Measurements from ENCODE around the gene ABCA12.

- no peak for TF ChIP-seq CTCF (IDR thresholded peaks at IDR 0.05)
- no peak for TF ChIP-seq POLR2A (IDR thresholded peaks at IDR 0.05)
Observed at GRCh38 chr2:215171796-215172195, 33.4 kb upstream of the ABCA12 start.

All from gastroesophageal sphincter (tissue), 3 donors.